ENCODE measurements around the gene TRIM32. TPM values are rescaled to one million over a fixed set of nuclear protein-coding genes. Genes with fewer than 3 reads are reported as not detected.

Gene TRIM32
- total RNA-seq, 4 donors from 2014 or later = 4.1 to 40.2 (median 12.7) TPM

- WGBS, 2 donors (ENCODE audit: low coverage in 1 of 2) = 90 to 96% methylated on average over 3 of the region's 3 CpGs
- H3K27me3 ChIP-seq = no peaks in the 10 kb centered on the region
- no peak overlapping the region for H3K27ac ChIP-seq
- DNase-seq = no peak
- H3K36me3 ChIP-seq = no peaks in the 10 kb centered on the region
- H3K4me1 ChIP-seq = no peaks in the 10 kb centered on the region
- intact Hi-C loops (cut with DNase I; ENCODE audit: low total_unique reads) (no loop called here), in situ Hi-C loops (cut with MboI; ENCODE audit: low pct_ligation_motif_present in 1 of 4, low pct_unique_long_range_greater_than_20kb in 1 of 4, low sequenced_read_pairs in 3 of 4) (no loop called here)
- H3K9me3 ChIP-seq = no peaks in the 10 kb centered on the region
- TF ChIP-seq POLR2AphosphoS5 (IDR thresholded peaks at IDR 0.05) (no peak), EP300 (IDR thresholded peaks at IDR 0.05; ENCODE audit: low read depth) (no peak), POLR2A (IDR thresholded peaks at IDR 0.05) (no peak), CTCF (IDR thresholded peaks at IDR 0.05) (no peak)
- H3K4me3 ChIP-seq = no peak overlapping the region
Measured at GRCh38 chr9:116749176-116749575, 62.1 kb downstream of the TRIM32 start.

- H3K4me1 ChIP-seq = no peaks in the 10 kb centered on the region
- in situ Hi-C loops (cut with MboI; ENCODE audit: low pct_ligation_motif_present in 1 of 4, low pct_unique_long_range_greater_than_20kb in 1 of 4, low sequenced_read_pairs in 3 of 4) = no loop called here
- H3K36me3 ChIP-seq = no peaks in the 10 kb centered on the region
- H3K27me3 ChIP-seq = no peaks in the 10 kb centered on the region
- WGBS, 2 donors (ENCODE audit: low coverage in 1 of 2) = 43 to 57% methylated on average over 2 of the region's 2 CpGs
- DNase-seq = no peak
- TF ChIP-seq POLR2AphosphoS5 (IDR thresholded peaks at IDR 0.05) (no peak), CTCF (IDR thresholded peaks at IDR 0.05) (no peak), EP300 (IDR thresholded peaks at IDR 0.05; ENCODE audit: low read depth) (no peak), POLR2A (IDR thresholded peaks at IDR 0.05) (no peak)
- no peak overlapping the region for H3K4me3 ChIP-seq
- intact Hi-C loops (cut with DNase I; ENCODE audit: low total_unique reads) = no loop called here
- no peak overlapping the region for H3K27ac ChIP-seq
- no peaks in the 10 kb centered on the region for H3K9me3 ChIP-seq
Measured at GRCh38 chr9:116749772-116750171, 62.7 kb downstream of the TRIM32 start.

GRCh38 chr9:116750510-116750909 lies 63.4 kb downstream of the TRIM32 start:
- Histone ChIP-seq H3K9me3 (no peaks in the 10 kb centered on the region), H3K27me3 (no peaks in the 10 kb centered on the region), H3K27ac (no peak overlapping the region), H3K4me1 (no peaks in the 10 kb centered on the region), H3K36me3 (no peaks in the 10 kb centered on the region), H3K4me3 (no peak overlapping the region)
- no peak for DNase-seq
- in situ Hi-C loops (cut with MboI; ENCODE audit: low pct_ligation_motif_present in 1 of 4, low pct_unique_long_range_greater_than_20kb in 1 of 4, low sequenced_read_pairs in 3 of 4) = no loop called here
- intact Hi-C loops (cut with DNase I; ENCODE audit: low total_unique reads) = no loop called here
- TF ChIP-seq POLR2A (IDR thresholded peaks at IDR 0.05) (no peak), CTCF (IDR thresholded peaks at IDR 0.05) (no peak), POLR2AphosphoS5 (IDR thresholded peaks at IDR 0.05) (no peak), EP300 (IDR thresholded peaks at IDR 0.05; ENCODE audit: low read depth) (no peak)
- 85 to 93% methylated on average over 2 of the region's 2 CpGs for WGBS, 2 donors (ENCODE audit: low coverage in 1 of 2)

Measured in transverse colon (tissue), 4 donors.